ENCODE data around the gene HNRNPF. TPM values are rescaled to one million over a fixed set of nuclear protein-coding genes. Genes with fewer than 3 reads are reported as not detected.

Gene HNRNPF
- total and polyA plus RNA-seq, 11 donors: 24.0 to 142 (median 79.1) TPM

- DNase-seq (no peak), ATAC-seq (no peak)
- Histone ChIP-seq H3K9me3 (no peaks in the 10 kb centered on the region), H3K36me3 (no peaks in the 10 kb centered on the region), H3K27ac (peak overlapping the region in 1 of 12 donors; percentile 72), H3K4me3 (peak overlapping the region in 1 of 12 donors; percentile 17), H3K27me3 (no peaks in the 10 kb centered on the region), H3K4me1 (peaks cover 0 to 42% (median 9%) of the 10 kb centered on the region in 12 donors)
- intact Hi-C loops (cut with DNase I): no loop called here
- 64 to 71% (median 69%) methylated on average over 13 to 14 of the region's 14 CpGs for WGBS, 4 donors
- TF ChIP-seq, protein P1, sequence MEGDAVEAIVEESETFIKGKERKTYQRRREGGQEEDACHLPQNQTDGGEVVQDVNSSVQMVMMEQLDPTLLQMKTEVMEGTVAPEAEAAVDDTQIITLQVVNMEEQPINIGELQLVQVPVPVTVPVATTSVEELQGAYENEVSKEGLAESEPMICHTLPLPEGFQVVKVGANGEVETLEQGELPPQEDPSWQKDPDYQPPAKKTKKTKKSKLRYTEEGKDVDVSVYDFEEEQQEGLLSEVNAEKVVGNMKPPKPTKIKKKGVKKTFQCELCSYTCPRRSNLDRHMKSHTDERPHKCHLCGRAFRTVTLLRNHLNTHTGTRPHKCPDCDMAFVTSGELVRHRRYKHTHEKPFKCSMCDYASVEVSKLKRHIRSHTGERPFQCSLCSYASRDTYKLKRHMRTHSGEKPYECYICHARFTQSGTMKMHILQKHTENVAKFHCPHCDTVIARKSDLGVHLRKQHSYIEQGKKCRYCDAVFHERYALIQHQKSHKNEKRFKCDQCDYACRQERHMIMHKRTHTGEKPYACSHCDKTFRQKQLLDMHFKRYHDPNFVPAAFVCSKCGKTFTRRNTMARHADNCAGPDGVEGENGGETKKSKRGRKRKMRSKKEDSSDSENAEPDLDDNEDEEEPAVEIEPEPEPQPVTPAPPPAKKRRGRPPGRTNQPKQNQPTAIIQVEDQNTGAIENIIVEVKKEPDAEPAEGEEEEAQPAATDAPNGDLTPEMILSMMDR (IDR thresholded peaks at IDR 0.05): no peak
- no peak for TF ChIP-seq POLR2A (IDR thresholded peaks at IDR 0.05)
Measured at GRCh38 chr10:43417950-43418768, 9.2 kb upstream of the HNRNPF start.

GRCh38 chr10:43415544-43415943 is 6.6 kb upstream of the HNRNPF start:
- intact Hi-C loops (cut with DNase I): no loop called here
- Histone ChIP-seq H3K9me3 (no peaks in the 10 kb centered on the region), H3K27ac (no peak overlapping the region), H3K27me3 (no peaks in the 10 kb centered on the region), H3K36me3 (no peaks in the 10 kb centered on the region), H3K4me1 (peaks cover 0 to 35% (median 2%) of the 10 kb centered on the region in 12 donors), H3K4me3 (no peak overlapping the region)
- DNase-seq (no peak), ATAC-seq (no peak)
- TF ChIP-seq, protein P1 (IDR thresholded peaks at IDR 0.05): no peak
- no peak for TF ChIP-seq POLR2A (IDR thresholded peaks at IDR 0.05)
- 62 to 75% (median 71%) methylated on average over 10 of the region's 10 CpGs for WGBS, 4 donors

GRCh38 chr10:43411536-43411935 is 2.5 kb upstream of the HNRNPF start:
- 80 to 87% (median 85%) methylated on average over 2 of the region's 2 CpGs for WGBS, 4 donors
- no peaks in the 10 kb centered on the region for H3K36me3 ChIP-seq
- DNase-seq (no peak), ATAC-seq (no peak)
- TF ChIP-seq, protein P1 (IDR thresholded peaks at IDR 0.05): no peak
- no peak for TF ChIP-seq POLR2A (IDR thresholded peaks at IDR 0.05)
- H3K4me3 ChIP-seq: no peak overlapping the region
- peaks cover under 1 to 20% (median 9%) of the 10 kb centered on the region in 12 donors for H3K4me1 ChIP-seq
- intact Hi-C loops (cut with DNase I): no loop called here
- H3K27me3 ChIP-seq: no peaks in the 10 kb centered on the region
- no peak overlapping the region for H3K27ac ChIP-seq
- H3K9me3 ChIP-seq: no peaks in the 10 kb centered on the region

DNA sequence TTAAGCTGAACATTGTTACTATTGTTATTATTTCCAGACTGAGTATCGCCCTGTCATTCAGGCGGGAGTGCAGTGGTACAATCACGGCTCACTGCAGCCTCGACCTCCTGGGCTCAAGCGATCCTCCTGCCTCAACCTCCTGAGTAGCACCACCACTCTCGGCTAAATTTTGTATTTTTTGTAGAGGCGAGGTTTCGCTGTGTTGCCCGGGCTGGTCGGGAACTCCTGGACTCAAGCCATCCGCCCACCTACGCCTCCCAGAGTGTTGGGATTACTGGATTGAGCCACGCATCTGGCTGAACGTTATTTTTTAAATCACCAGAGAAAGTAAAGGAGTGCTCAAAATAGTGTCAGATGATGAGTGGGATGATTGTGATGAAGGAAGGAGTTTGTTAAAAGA is 1.4 kb upstream of the HNRNPF start:
- DNase-seq: no peak
- whole genome bisulfite sequencing, 4 donors: 86 to 94% (median 92%) methylated on average over 14 of the region's 14 CpGs
- H3K9me3 ChIP-seq: no peaks in the 10 kb centered on the region
- peaks cover 12 to 32% (median 21%) of the 10 kb centered on the region in 12 donors for H3K4me1 ChIP-seq
- peak overlapping the region in 3 of 12 donors; percentile 82 to 90 (median 84) for H3K4me3 ChIP-seq
- no peak for ATAC-seq
- no peaks in the 10 kb centered on the region for H3K27me3 ChIP-seq
- H3K36me3 ChIP-seq: no peaks in the 10 kb centered on the region
- intact Hi-C loops (cut with DNase I): no loop called here
- peak overlapping the region in 3 of 12 donors; percentile 98 to 99 (median 99) for H3K27ac ChIP-seq
- no peak for TF ChIP-seq POLR2A (IDR thresholded peaks at IDR 0.05)
- TF ChIP-seq, protein P1 (IDR thresholded peaks at IDR 0.05): no peak
